A673 (cell line): ENCODE measurements around the gene CD40. TPM values are rescaled to one million over a fixed set of nuclear protein-coding genes. Genes with fewer than 3 reads are reported as not detected.

Experiments used
- BruUV-seq: library from RNA; stranded (reverse); fragments of 400-500 nt; replicated peaks from 2 replicates; lab custom pipeline; 2021; lab: Mats Ljungman, UMichigan
- CTCF ChIA-PET: fragments of 300-600 bp; sonication (Branson Sonifier 250); formaldehyde crosslinking; loops from one replicate; lab custom pipeline; 2022; ENCODE audit warnings: antibody characterized with exemption; lab: Charles Lee
- POLR2A ChIA-PET: fragments of 300-600 bp; sonication (Branson Sonifier 250); formaldehyde crosslinking; loops from one replicate; lab custom pipeline; 2022; ENCODE audit warnings: antibody characterized with exemption; ENCODE audit not compliant: low non-redundant PET; lab: Charles Lee
- DNase-seq: peaks from one replicate; pipeline ENCODE4 v3.0.0-alpha.2; 2015; ENCODE audit warnings: low spot score
- H3K27ac ChIP-seq: fragments of 200-600 bp; sonication (generic); 2 replicates; pipeline ENCODE4 v1.5.1; 2016; ENCODE audit warnings: mixed run types, low read depth, mild to moderate bottlenecking, mixed read lengths, antibody characterized with exemption, low read length; ENCODE audit not compliant: poor library complexity, severe bottlenecking
- H3K27me3 ChIP-seq: fragments of 200-600 bp; sonication (generic); replicated peaks from 2 replicates; pipeline ENCODE4 v1.6.1; 2017; ENCODE audit warnings: mixed run types, low read depth, mild to moderate bottlenecking, mixed read lengths, antibody characterized with exemption, low read length; ENCODE audit not compliant: insufficient read depth, poor library complexity
- H3K36me3 ChIP-seq: fragments of 200-600 bp; sonication (generic); 2 replicates; pipeline ENCODE4 v1.6.1; 2016; ENCODE audit warnings: mixed run types, mild to moderate bottlenecking, mixed read lengths, antibody characterized with exemption, low read length; ENCODE audit not compliant: insufficient read depth, poor library complexity, severe bottlenecking
- H3K4me1 ChIP-seq: fragments of 200-600 bp; sonication (generic); 2 replicates; pipeline ENCODE4 v1.6.1; 2017; ENCODE audit warnings: mixed run types, mild to moderate bottlenecking, mixed read lengths, antibody characterized with exemption, low read length; ENCODE audit not compliant: insufficient read depth, poor library complexity, severe bottlenecking
- H3K4me3 ChIP-seq: fragments of 200-600 bp; sonication (generic); 2 replicates; pipeline ENCODE4 v1.5.1; 2016; ENCODE audit warnings: low read depth, mixed run types, mild to moderate bottlenecking, mixed read lengths, low read length; ENCODE audit not compliant: poor library complexity, severe bottlenecking
- H3K9me3 ChIP-seq: fragments of 200-600 bp; sonication (generic); 2 replicates; pipeline ENCODE4 v1.6.1; 2016; ENCODE audit warnings: mixed run types, low read depth, mild to moderate bottlenecking, mixed read lengths, antibody characterized with exemption, low read length; ENCODE audit not compliant: poor library complexity, severe bottlenecking
- EZH2 ChIP-seq: fragments of 200-600 bp; sonication (generic); IDR thresholded peaks from 2 replicates; pipeline ENCODE4 v1.6.1; 2017; ENCODE audit warnings: borderline replicate concordance, low read depth, mild to moderate bottlenecking, mixed read lengths, antibody characterized with exemption, low read length; ENCODE audit not compliant: poor library complexity, severe bottlenecking
- intact Hi-C: fragments of 100-400 bp; cut with micrococcal nuclease; formaldehyde crosslinking; loops from one replicate; pipeline ENCODE4 v1.10.0; 2022; ENCODE audit not compliant: unreplicated experiment
- total RNA-seq: library from RNA; stranded (reverse); gene quantifications from 2 replicates; pipeline ENCODE4 v1.2.3, GENCODE V29; 2021
- TF ChIP-seq, protein P1 (sequence below): fragments of 300-800, 200-600 bp; sonication (generic); conservative IDR thresholded peaks from 2 replicates; pipeline ENCODE4 v1.5.1; 2017; ENCODE audit warnings: low read depth, mild to moderate bottlenecking, antibody characterized with exemption, low read length, moderate library complexity, mixed read lengths

The CD40 gene
- total RNA-seq, 1 experiment from 2014 or later = 16.3 TPM

- H3K36me3 ChIP-seq = no peaks in the 10 kb centered on the region
- no TSS peak for BruUV-seq
- ChIA-PET POLR2A (interaction anchor here (0.6 kb wide), 1 partner anchor 50 kb away, joined by 5 read pairs; no protein-coding TSS in a partner anchor), CTCF (interaction anchor here (0.8 to 1.9 kb wide), 2 partner anchors 193 to 216 kb away, joined by 3 to 8 read pairs; no protein-coding TSS in a partner anchor)
- no peaks in the 10 kb centered on the region for H3K9me3 ChIP-seq
- TF ChIP-seq, protein P1, sequence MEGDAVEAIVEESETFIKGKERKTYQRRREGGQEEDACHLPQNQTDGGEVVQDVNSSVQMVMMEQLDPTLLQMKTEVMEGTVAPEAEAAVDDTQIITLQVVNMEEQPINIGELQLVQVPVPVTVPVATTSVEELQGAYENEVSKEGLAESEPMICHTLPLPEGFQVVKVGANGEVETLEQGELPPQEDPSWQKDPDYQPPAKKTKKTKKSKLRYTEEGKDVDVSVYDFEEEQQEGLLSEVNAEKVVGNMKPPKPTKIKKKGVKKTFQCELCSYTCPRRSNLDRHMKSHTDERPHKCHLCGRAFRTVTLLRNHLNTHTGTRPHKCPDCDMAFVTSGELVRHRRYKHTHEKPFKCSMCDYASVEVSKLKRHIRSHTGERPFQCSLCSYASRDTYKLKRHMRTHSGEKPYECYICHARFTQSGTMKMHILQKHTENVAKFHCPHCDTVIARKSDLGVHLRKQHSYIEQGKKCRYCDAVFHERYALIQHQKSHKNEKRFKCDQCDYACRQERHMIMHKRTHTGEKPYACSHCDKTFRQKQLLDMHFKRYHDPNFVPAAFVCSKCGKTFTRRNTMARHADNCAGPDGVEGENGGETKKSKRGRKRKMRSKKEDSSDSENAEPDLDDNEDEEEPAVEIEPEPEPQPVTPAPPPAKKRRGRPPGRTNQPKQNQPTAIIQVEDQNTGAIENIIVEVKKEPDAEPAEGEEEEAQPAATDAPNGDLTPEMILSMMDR = peak; percentile 92
- TF ChIP-seq EZH2 = no peak
- no peak overlapping the region for H3K4me3 ChIP-seq
- peak; percentile 75 for DNase-seq
- H3K4me1 ChIP-seq = no peaks in the 10 kb centered on the region
- H3K27ac ChIP-seq = no peak overlapping the region
- intact Hi-C loops = loop anchor here (1.0 to 10.0 kb wide), 4 partner anchors 42 to 552 kb away; partner anchors contain the start of gene TP53RK
- H3K27me3 ChIP-seq = peaks cover 7% of the 10 kb centered on the region
Observed at GRCh38 chr20:46132705-46133120, 14.6 kb downstream of the CD40 start.

DNA sequence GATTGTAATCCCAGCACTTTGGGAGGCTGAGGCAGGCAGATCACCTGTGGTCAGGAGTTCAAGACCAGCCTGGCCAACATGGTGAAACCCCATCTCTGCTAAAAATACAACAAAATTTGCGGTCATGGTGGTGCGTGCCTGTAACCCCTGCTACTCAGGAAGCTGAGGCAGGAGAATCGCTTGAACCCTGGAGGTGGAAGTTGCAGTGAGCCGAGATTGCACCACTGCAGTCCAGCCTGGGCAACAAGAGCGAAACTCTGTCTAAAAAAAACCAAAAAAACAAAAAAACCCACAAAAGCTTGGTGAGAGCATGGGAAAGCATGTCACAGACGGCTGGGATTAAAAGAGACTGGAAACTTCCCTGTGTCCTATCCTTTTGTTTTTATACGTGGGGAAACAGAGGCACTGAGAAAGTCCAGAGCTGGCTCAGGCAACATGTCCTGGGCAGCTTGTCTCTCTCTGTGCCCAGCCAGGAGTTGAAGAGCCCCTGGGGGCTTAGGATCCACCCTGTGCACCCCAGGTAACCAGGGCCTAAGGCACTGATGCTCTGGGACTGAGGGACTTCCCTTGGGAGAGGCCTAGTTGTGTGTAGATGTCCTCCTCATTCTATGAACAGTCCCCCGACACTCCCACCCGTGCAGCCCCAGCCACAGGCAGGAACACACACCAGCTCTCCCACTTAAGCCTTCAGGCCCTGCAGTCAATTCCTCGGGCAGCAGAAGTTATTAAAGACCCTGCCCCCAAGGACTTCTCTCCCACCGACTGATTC lies 16.0 kb downstream of the CD40 start:
- no peaks in the 10 kb centered on the region for H3K9me3 ChIP-seq
- TF ChIP-seq, protein P1 = no peak
- no peak for TF ChIP-seq EZH2
- no peak overlapping the region for H3K4me3 ChIP-seq
- DNase-seq = no peak
- no peaks in the 10 kb centered on the region for H3K36me3 ChIP-seq
- H3K27me3 ChIP-seq = peaks cover 7% of the 10 kb centered on the region
- POLR2A ChIA-PET = no interaction called here
- BruUV-seq = no TSS peak
- no peaks in the 10 kb centered on the region for H3K4me1 ChIP-seq
- intact Hi-C loops = loop anchor here (2.0 to 10.0 kb wide), 3 partner anchors 111 to 551 kb away; partner anchors contain the start of gene TP53RK
- CTCF ChIA-PET = interaction anchor here (0.6 kb wide), 1 partner anchor 29 kb away, joined by 5 read pairs; no protein-coding TSS in a partner anchor
- no peak overlapping the region for H3K27ac ChIP-seq

DNA sequence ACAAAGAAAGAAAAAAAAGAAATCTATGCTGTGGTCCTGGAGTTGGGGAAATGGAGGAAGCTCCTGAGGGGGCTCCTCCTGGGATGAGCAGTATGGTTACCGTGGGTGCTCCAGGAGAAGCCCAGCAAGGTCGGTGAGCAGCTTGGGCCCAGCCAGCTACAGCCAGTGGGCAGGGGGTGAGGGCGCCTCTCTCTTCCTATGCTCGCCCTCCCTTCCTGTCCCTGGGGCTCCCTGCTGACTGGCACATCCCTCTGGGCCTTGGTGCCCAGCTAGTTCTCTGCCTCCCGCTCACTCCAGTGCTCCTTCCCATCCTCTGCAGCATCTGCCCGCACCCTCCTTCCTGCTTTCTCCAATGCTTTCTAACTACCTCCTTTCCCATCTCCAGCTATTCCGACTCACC lies 16.6 kb downstream of the CD40 start:
- Histone ChIP-seq H3K9me3 (no peaks in the 10 kb centered on the region), H3K27me3 (peaks cover 2% of the 10 kb centered on the region), H3K4me1 (no peaks in the 10 kb centered on the region), H3K36me3 (no peaks in the 10 kb centered on the region), H3K27ac (no peak overlapping the region), H3K4me3 (no peak overlapping the region)
- POLR2A ChIA-PET = no interaction called here
- no peak for TF ChIP-seq EZH2
- TF ChIP-seq, protein P1 = no peak
- intact Hi-C loops = loop anchor here (10.0 kb wide), 2 partner anchors 110 to 550 kb away; partner anchors contain the start of gene TP53RK
- BruUV-seq = no TSS peak
- CTCF ChIA-PET = no interaction called here
- DNase-seq = no peak
